ENCODE measurements around the gene SFTPD. TPM values are rescaled to one million over a fixed set of nuclear protein-coding genes. Genes with fewer than 3 reads are reported as not detected.

SFTPD gene
- total RNA-seq, 4 donors from 2014 or later: 0.58 to 0.97 TPM; not detected in 2

GRCh38 chr10:79947787-79948424 lies 999 bp downstream of the SFTPD start:
- no peak for DNase-seq
- no peak overlapping the region for H3K27ac ChIP-seq
- intact Hi-C loops (cut with DNase I; ENCODE audit: low total_unique reads): no loop called here
- no peak for TF ChIP-seq CTCF (IDR thresholded peaks at IDR 0.05)
- TF ChIP-seq POLR2A (IDR thresholded peaks at IDR 0.05): no peak
- H3K27me3 ChIP-seq: no peaks in the 10 kb centered on the region
- no peak overlapping the region for H3K4me3 ChIP-seq
- H3K36me3 ChIP-seq: no peaks in the 10 kb centered on the region
- H3K9me3 ChIP-seq: no peaks in the 10 kb centered on the region
- no peaks in the 10 kb centered on the region for H3K4me1 ChIP-seq

GRCh38 chr10:79947083-79947415 lies 1.9 kb downstream of the SFTPD start:
- H3K27ac ChIP-seq: no peak overlapping the region
- no peak for DNase-seq
- H3K9me3 ChIP-seq: no peaks in the 10 kb centered on the region
- TF ChIP-seq POLR2A (IDR thresholded peaks at IDR 0.05) (no peak), CTCF (IDR thresholded peaks at IDR 0.05) (no peak)
- no peaks in the 10 kb centered on the region for H3K27me3 ChIP-seq
- H3K4me1 ChIP-seq: no peaks in the 10 kb centered on the region
- no peak overlapping the region for H3K4me3 ChIP-seq
- intact Hi-C loops (cut with DNase I; ENCODE audit: low total_unique reads): no loop called here
- no peaks in the 10 kb centered on the region for H3K36me3 ChIP-seq

GRCh38 chr10:79946271-79947082 lies 2.4 kb downstream of the SFTPD start:
- H3K27ac ChIP-seq: no peak overlapping the region
- intact Hi-C loops (cut with DNase I; ENCODE audit: low total_unique reads): no loop called here
- H3K4me3 ChIP-seq: no peak overlapping the region
- no peaks in the 10 kb centered on the region for H3K27me3 ChIP-seq
- H3K36me3 ChIP-seq: no peaks in the 10 kb centered on the region
- DNase-seq: no peak
- no peak for TF ChIP-seq POLR2A (IDR thresholded peaks at IDR 0.05)
- no peak for TF ChIP-seq CTCF (IDR thresholded peaks at IDR 0.05)
- no peaks in the 10 kb centered on the region for H3K4me1 ChIP-seq
- H3K9me3 ChIP-seq: no peaks in the 10 kb centered on the region

- intact Hi-C loops (cut with DNase I; ENCODE audit: low total_unique reads): no loop called here
- Histone ChIP-seq H3K36me3 (no peaks in the 10 kb centered on the region), H3K4me3 (no peak overlapping the region), H3K27ac (no peak overlapping the region), H3K9me3 (no peaks in the 10 kb centered on the region), H3K4me1 (no peaks in the 10 kb centered on the region), H3K27me3 (no peaks in the 10 kb centered on the region)
- TF ChIP-seq POLR2A (IDR thresholded peaks at IDR 0.05) (no peak), CTCF (IDR thresholded peaks at IDR 0.05) (no peak)
- no peak for DNase-seq
Measured at GRCh38 chr10:79944428-79945395, 4.2 kb downstream of the SFTPD start.
